ENCODE data around the gene CASP1. TPM values are rescaled to one million over a fixed set of nuclear protein-coding genes. Genes with fewer than 3 reads are reported as not detected.

CASP1 gene
- total RNA-seq, 1 donor: 12.3 TPM

GRCh38 chr11:104979839-104980238, 55.1 kb downstream of the CASP1 start:
- no peak for TF ChIP-seq CTCF (IDR thresholded peaks at IDR 0.05; ENCODE audit: insufficient read depth, low read length)
- DNase-seq (ENCODE audit: low read depth): no peak
- no peak overlapping the region for H3K4me3 ChIP-seq (ENCODE audit: low read depth, low read length)

Other genes with a start within 250 kb of the CASP1 start
- gene CASP12, start 136.7 kb downstream of the CASP1 start, total RNA-seq (ENCODE audit: low replicate concordance): 0.18 TPM in 1 of 2 replicates, not detected in the other
- 158 and 245 TPM in 2 replicates for gene CASP4, start 66.6 kb downstream of the CASP1 start, total RNA-seq (ENCODE audit: low replicate concordance)
- gene CASP5, start 12.0 kb downstream of the CASP1 start, total RNA-seq (ENCODE audit: low replicate concordance): not detected in 2 replicates
- 5.3 and 11.5 TPM in 2 replicates for gene CARD16, start 10.2 kb upstream of the CASP1 start, total RNA-seq (ENCODE audit: low replicate concordance)
- not detected in 2 replicates for gene CARD18, start 104.6 kb upstream of the CASP1 start, total RNA-seq (ENCODE audit: low replicate concordance)

All from fibroblast of the aortic adventitia (primary cell).